ENCODE results near the gene PARP1. TPM values are rescaled to one million over a fixed set of nuclear protein-coding genes. Genes with fewer than 3 reads are reported as not detected.

PARP1 gene
- polyA plus RNA-seq, 3 donors: 17.7 to 30.0 (median 23.3) TPM

DNA sequence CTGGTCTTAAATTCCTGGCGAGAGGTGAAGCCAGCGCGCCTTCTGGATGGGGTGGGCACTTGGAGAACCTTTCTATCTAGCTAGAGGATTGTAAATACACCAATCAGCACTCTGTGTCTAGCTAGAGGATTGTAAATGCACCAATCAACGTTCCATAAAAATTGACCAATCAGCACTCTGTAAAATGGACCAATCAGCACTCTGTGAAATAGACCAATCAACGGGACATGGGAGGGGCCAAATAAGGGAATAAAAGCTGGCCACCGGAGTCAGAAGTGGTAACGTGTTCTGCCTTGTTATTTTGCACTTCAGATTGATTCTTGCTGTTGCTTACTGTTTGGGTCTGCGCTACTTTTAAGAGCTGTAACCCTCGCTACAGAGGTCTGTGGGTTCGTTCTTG is 87.0 kb downstream of the PARP1 start:
- H3K36me3 ChIP-seq (replicated peaks in 1 of 2; ENCODE audit: control insufficient read depth in 1 of 2, insufficient read depth in 2 of 2, low read length in 2 of 2): no peaks in the 10 kb centered on the region
- H3K27ac Mint-ChIP-seq: no peak overlapping the region
- H3K4me1 Mint-ChIP-seq: no peaks in the 10 kb centered on the region
- no peak overlapping the region for H3K4me2 ChIP-seq (replicated peaks; ENCODE audit: extremely low read depth, low read length, poor library complexity, severe bottlenecking)
- 94% methylated on average over 6 of the region's 10 CpGs for WGBS (ENCODE audit: insufficient coverage)
- TF ChIP-seq, protein P1, sequence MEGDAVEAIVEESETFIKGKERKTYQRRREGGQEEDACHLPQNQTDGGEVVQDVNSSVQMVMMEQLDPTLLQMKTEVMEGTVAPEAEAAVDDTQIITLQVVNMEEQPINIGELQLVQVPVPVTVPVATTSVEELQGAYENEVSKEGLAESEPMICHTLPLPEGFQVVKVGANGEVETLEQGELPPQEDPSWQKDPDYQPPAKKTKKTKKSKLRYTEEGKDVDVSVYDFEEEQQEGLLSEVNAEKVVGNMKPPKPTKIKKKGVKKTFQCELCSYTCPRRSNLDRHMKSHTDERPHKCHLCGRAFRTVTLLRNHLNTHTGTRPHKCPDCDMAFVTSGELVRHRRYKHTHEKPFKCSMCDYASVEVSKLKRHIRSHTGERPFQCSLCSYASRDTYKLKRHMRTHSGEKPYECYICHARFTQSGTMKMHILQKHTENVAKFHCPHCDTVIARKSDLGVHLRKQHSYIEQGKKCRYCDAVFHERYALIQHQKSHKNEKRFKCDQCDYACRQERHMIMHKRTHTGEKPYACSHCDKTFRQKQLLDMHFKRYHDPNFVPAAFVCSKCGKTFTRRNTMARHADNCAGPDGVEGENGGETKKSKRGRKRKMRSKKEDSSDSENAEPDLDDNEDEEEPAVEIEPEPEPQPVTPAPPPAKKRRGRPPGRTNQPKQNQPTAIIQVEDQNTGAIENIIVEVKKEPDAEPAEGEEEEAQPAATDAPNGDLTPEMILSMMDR (IDR thresholded peaks at IDR 0.05): no peak
- H3K27me3 ChIP-seq (ENCODE audit: control insufficient read depth in 2 of 2, insufficient read depth in 2 of 2, low read length in 2 of 2): no peaks in the 10 kb centered on the region
- no peaks in the 10 kb centered on the region for H3K79me2 ChIP-seq (ENCODE audit: insufficient read depth, low read length)
- no peak overlapping the region for H3K27ac ChIP-seq (ENCODE audit: low read depth in 1 of 2, low read length in 2 of 2)
- peaks cover 0 to 3% of the 10 kb centered on the region in 2 donors for H3K9me3 ChIP-seq (replicated peaks in 1 of 2; ENCODE audit: control insufficient read depth in 1 of 2, insufficient read depth in 1 of 2, low read length in 2 of 2)
- no peak overlapping the region for H3K4me3 Mint-ChIP-seq
- no peak overlapping the region for H3K4me3 ChIP-seq (replicated peaks in 1 of 3; ENCODE audit: low read depth in 2 of 3, low read length in 3 of 3)
- no peak overlapping the region for H3K9ac ChIP-seq (ENCODE audit: insufficient read depth, low read length, poor library complexity, severe bottlenecking)
- no peak overlapping the region for H2AFZ ChIP-seq (ENCODE audit: insufficient read depth, low read depth, low read length, poor library complexity, severe bottlenecking)
- no peak for DNase-seq
- no peaks in the 10 kb centered on the region for H3K4me1 ChIP-seq (ENCODE audit: control insufficient read depth in 1 of 2, insufficient read depth in 2 of 2, low read length in 2 of 2)
- H3K36me3 Mint-ChIP-seq: no peaks in the 10 kb centered on the region
- H3K27me3 Mint-ChIP-seq (ENCODE audit: low read depth in 3 of 3): peaks cover 0 to 7% (median 5%) of the 10 kb centered on the region in 3 donors
- H3K9me3 Mint-ChIP-seq: peaks cover 2 to 8% (median 3%) of the 10 kb centered on the region in 7 donors
- intact Hi-C loops (cut with micrococcal nuclease): no loop called here
- H4K20me1 ChIP-seq (ENCODE audit: insufficient read depth, low read length): no peaks in the 10 kb centered on the region

DNA sequence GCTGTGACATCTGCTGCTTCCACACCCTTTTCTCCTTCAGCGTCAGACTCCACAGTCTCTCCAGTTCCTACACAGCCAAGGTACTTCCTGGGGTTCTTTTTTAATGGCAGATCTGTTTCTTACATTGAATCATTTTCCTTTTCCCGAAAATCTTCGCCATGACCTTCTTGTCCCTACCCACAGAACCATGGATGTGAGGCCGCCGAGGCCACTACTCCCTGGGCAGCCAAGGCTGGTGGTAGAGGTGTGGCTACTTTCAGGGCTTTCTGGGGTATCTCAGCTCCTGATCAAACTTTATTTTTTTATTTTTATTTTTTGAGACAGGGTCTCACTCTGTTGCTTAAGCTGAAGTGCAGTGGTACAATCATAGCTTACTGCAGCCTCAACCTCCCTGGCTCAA is 89.4 kb downstream of the PARP1 start:
- H3K36me3 ChIP-seq (replicated peaks in 1 of 2; ENCODE audit: control insufficient read depth in 1 of 2, insufficient read depth in 2 of 2, low read length in 2 of 2): no peaks in the 10 kb centered on the region
- intact Hi-C loops (cut with micrococcal nuclease): no loop called here
- no peak overlapping the region for H3K4me3 ChIP-seq (replicated peaks in 1 of 3; ENCODE audit: low read depth in 2 of 3, low read length in 3 of 3)
- no peak overlapping the region for H3K9ac ChIP-seq (ENCODE audit: insufficient read depth, low read length, poor library complexity, severe bottlenecking)
- H3K27ac ChIP-seq (ENCODE audit: low read depth in 1 of 2, low read length in 2 of 2): no peak overlapping the region
- Mint-ChIP-seq H3K36me3 (no peaks in the 10 kb centered on the region), H3K27ac (no peak overlapping the region), H3K4me1 (no peaks in the 10 kb centered on the region), H3K27me3 (ENCODE audit: low read depth in 3 of 3) (peaks cover 3 to 7% (median 3%) of the 10 kb centered on the region in 3 donors), H3K4me3 (no peak overlapping the region), H3K9me3 (peaks cover 2 to 10% (median 3%) of the 10 kb centered on the region in 7 donors)
- no peaks in the 10 kb centered on the region for H3K27me3 ChIP-seq (ENCODE audit: control insufficient read depth in 2 of 2, insufficient read depth in 2 of 2, low read length in 2 of 2)
- no peaks in the 10 kb centered on the region for H3K4me1 ChIP-seq (ENCODE audit: control insufficient read depth in 1 of 2, insufficient read depth in 2 of 2, low read length in 2 of 2)
- H3K9me3 ChIP-seq (replicated peaks in 1 of 2; ENCODE audit: control insufficient read depth in 1 of 2, insufficient read depth in 1 of 2, low read length in 2 of 2): peaks cover 0 to 3% of the 10 kb centered on the region in 2 donors
- H4K20me1 ChIP-seq (ENCODE audit: insufficient read depth, low read length): no peaks in the 10 kb centered on the region
- TF ChIP-seq, protein P1 (IDR thresholded peaks at IDR 0.05): no peak
- no peak overlapping the region for H2AFZ ChIP-seq (ENCODE audit: insufficient read depth, low read depth, low read length, poor library complexity, severe bottlenecking)
- no peak overlapping the region for H3K4me2 ChIP-seq (replicated peaks; ENCODE audit: extremely low read depth, low read length, poor library complexity, severe bottlenecking)
- DNase-seq: no peak
- 89% methylated on average over 1 of the region's 5 CpGs for WGBS (ENCODE audit: insufficient coverage)
- no peaks in the 10 kb centered on the region for H3K79me2 ChIP-seq (ENCODE audit: insufficient read depth, low read length)

All from CD14-positive monocyte (primary cell).